EH (cell line): ENCODE results near the gene SLC36A1.
"Not testable (repeated sequence)": the region's sequence is repeated elsewhere in the genome, so short reads cannot be mapped to it uniquely, and the experiment has no call there.

Experiments used
- DNase-seq: peaks from one replicate; pipeline ENCODE4 v3.0.0-alpha.2; 2015; ENCODE audit warnings: low read depth

Gene SLC36A1

GRCh38 chr5:151447174-151448037 lies at the start of gene SLC36A1:
Gene SLC36A1, plus strand, starts transcription at chr5:151447603. Its CDS starts 11,190 bp downstream, at chr5:151458793.
- DNase-seq = peak; percentile 91

- DNase-seq = no peak
Observed at GRCh38 chr5:151405334-151406160, 41.9 kb upstream of the SLC36A1 start.

- peak; percentile 8 for DNase-seq
Observed at GRCh38 chr5:151406322-151406947, 41.0 kb upstream of the SLC36A1 start.

- no peak for DNase-seq
Observed at GRCh38 chr5:151408591-151409230, 38.7 kb upstream of the SLC36A1 start.

GRCh38 chr5:151413800-151414199 lies 33.6 kb upstream of the SLC36A1 start:
- no peak for DNase-seq

GRCh38 chr5:151414536-151414935 lies 32.9 kb upstream of the SLC36A1 start:
- no peak for DNase-seq

- DNase-seq = no peak
Observed at GRCh38 chr5:151417712-151418111, 29.7 kb upstream of the SLC36A1 start.

- no peak for DNase-seq
Observed at GRCh38 chr5:151420127-151420526, 27.3 kb upstream of the SLC36A1 start.

- no peak for DNase-seq
Observed at GRCh38 chr5:151424892-151425523, 22.4 kb upstream of the SLC36A1 start.

GRCh38 chr5:151426347-151426746 lies 21.1 kb upstream of the SLC36A1 start:
- DNase-seq = not testable (repeated sequence)

GRCh38 chr5:151427258-151427657 lies 20.1 kb upstream of the SLC36A1 start:
- DNase-seq = no peak

- DNase-seq = no peak
Observed at GRCh38 chr5:151430731-151431130, 16.7 kb upstream of the SLC36A1 start.

GRCh38 chr5:151431666-151432065 lies 15.7 kb upstream of the SLC36A1 start:
- no peak for DNase-seq

- no peak for DNase-seq
Observed at GRCh38 chr5:151432210-151432609, 15.2 kb upstream of the SLC36A1 start.

- no peak for DNase-seq
Observed at GRCh38 chr5:151434570-151435237, 12.7 kb upstream of the SLC36A1 start.

- peak; percentile 17 for DNase-seq
Observed at GRCh38 chr5:151448038-151448985, 909 bp downstream of the SLC36A1 start.

- DNase-seq = no peak
Observed at GRCh38 chr5:151449297-151449696, 1.9 kb downstream of the SLC36A1 start.

GRCh38 chr5:151449839-151450238 lies 2.4 kb downstream of the SLC36A1 start:
- DNase-seq = no peak

GRCh38 chr5:151450605-151451004 lies 3.2 kb downstream of the SLC36A1 start:
- DNase-seq = no peak
